HepG2 (cell line): Measurements from ENCODE around the gene ZBTB21. TPM values are rescaled to one million over a fixed set of nuclear protein-coding genes. Genes with fewer than 3 reads are reported as not detected.

Experiments used
- BRCA1 ChIP-seq: sonication (generic); formaldehyde crosslinking; IDR thresholded peaks from 2 replicates; pipeline ENCODE4 v1.4.0; 2020; ENCODE audit warnings: missing genetic modification reagents
- CBX5 ChIP-seq: sonication (generic); formaldehyde crosslinking; IDR thresholded peaks from 2 replicates; pipeline ENCODE4 v1.4.0; 2020; ENCODE audit warnings: missing genetic modification reagents, borderline replicate concordance
- CHD2 ChIP-seq: IDR thresholded peaks from 2 replicates; pipeline ENCODE4 v1.6.1; 2011; ENCODE audit warnings: low read depth, low read length, improper control_type of control experiment
- FOXJ3 ChIP-seq: sonication (generic); formaldehyde crosslinking; IDR thresholded peaks from 2 replicates; pipeline ENCODE4 v1.4.0; 2020; ENCODE audit warnings: missing genetic modification reagents, mild to moderate bottlenecking, borderline replicate concordance
- GABPB1 ChIP-seq: IDR thresholded peaks from 2 replicates; pipeline ENCODE4 v1.6.1; 2016; ENCODE audit warnings: mild to moderate bottlenecking, missing genetic modification reagents, moderate library complexity, missing compliant biosample characterization
- HDAC6 ChIP-seq: fragments of 200-600 bp; sonication (generic); IDR thresholded peaks from 2 replicates; pipeline ENCODE4 v1.7.0; 2017; ENCODE audit warnings: mild to moderate bottlenecking, antibody characterized with exemption, low read length, low read depth
- KLF16 ChIP-seq, 2 experiments: sonication (generic) in 1 of 2; formaldehyde crosslinking in 1 of 2; IDR thresholded peaks; 2 replicates each; pipeline versions ENCODE4 v1.6.1 to v1.8.0; 2016 to 2023; ENCODE audit warnings: missing genetic modification reagents in 2 of 2, missing compliant biosample characterization in 1 of 2
- KMT2A ChIP-seq: sonication (generic); formaldehyde crosslinking; IDR thresholded peaks from 2 replicates; pipeline ENCODE4 v1.4.0; 2020; ENCODE audit warnings: missing genetic modification reagents
- NKX3-1 ChIP-seq: sonication (generic); formaldehyde crosslinking; IDR thresholded peaks from 2 replicates; pipeline ENCODE4 v1.5.0; 2020; ENCODE audit warnings: missing genetic modification reagents
- NONO ChIP-seq, 2 experiments: fragments of 450-650 bp in 1 of 2; sonication (generic) in 1 of 2; formaldehyde crosslinking in 1 of 2; IDR thresholded peaks in 1 of 2; conservative IDR thresholded peaks in 1 of 2; 2 replicates each; pipeline versions ENCODE4 v1.6.1 to v1.8.0; 2017 to 2022; ENCODE audit warnings: mild to moderate bottlenecking in 1 of 2, missing genetic modification reagents in 1 of 2, moderate library complexity in 1 of 2
- SP140L ChIP-seq: sonication (generic); formaldehyde crosslinking; IDR thresholded peaks from 2 replicates; pipeline ENCODE4 v1.4.0; 2020; ENCODE audit warnings: missing genetic modification reagents, borderline replicate concordance
- ZBTB1 ChIP-seq: sonication (generic); formaldehyde crosslinking; IDR thresholded peaks from 2 replicates; pipeline ENCODE4 v1.4.0; 2020; ENCODE audit warnings: missing genetic modification reagents, borderline replicate concordance
- ZFP36 ChIP-seq: fragments of 150-350 bp; IDR thresholded peaks from 2 replicates; pipeline ENCODE4 v1.6.1; 2018; ENCODE audit warnings: borderline replicate concordance, low read length, low read depth; ENCODE audit not compliant: partially characterized antibody
- ZNF615 ChIP-seq: sonication (generic); formaldehyde crosslinking; IDR thresholded peaks from 2 replicates; pipeline ENCODE4 v1.5.0; 2020; ENCODE audit warnings: mild to moderate bottlenecking, missing genetic modification reagents, borderline replicate concordance
- ZNF720 ChIP-seq: sonication (generic); formaldehyde crosslinking; IDR thresholded peaks from 2 replicates; pipeline ENCODE4 v1.4.0; 2020; ENCODE audit warnings: missing genetic modification reagents
- ZNF883 ChIP-seq: sonication (generic); formaldehyde crosslinking; IDR thresholded peaks from 2 replicates; pipeline ENCODE4 v1.5.1; 2020; ENCODE audit warnings: mild to moderate bottlenecking, missing genetic modification reagents; ENCODE audit errors: not compliant biosample characterization
- polyA plus RNA-seq, 8 experiments: library from polyadenylated mRNA; depleted of rRNA in 3 of 8; stranded (reverse) in 7 of 8; unstranded in 1 of 8; fragments of >200 nt; fragmentation: Illumina TruSeq in 4 of 8; extraction: Trizol in 4 of 8; gene quantifications; 2 replicates each; pipeline versions ENCODE4 v1.2.1 to v1.2.3, GENCODE V29; 2011 to 2016; ENCODE audit warnings: low read depth in 4 of 8, missing spikeins in 1 of 8, mixed read lengths in 1 of 8; ENCODE audit not compliant: insufficient read depth in 1 of 8
- total RNA-seq, 5 experiments: library from RNA; depleted of rRNA; stranded (reverse); fragments of >200 nt; fragmentation: Illumina TruSeq; extraction: Trizol; gene quantifications; 2 replicates each; pipeline ENCODE4 v1.2.3, GENCODE V29; 2016; ENCODE audit warnings: low read depth in 1 of 5
- TF ChIP-seq, protein P1 (sequence below): sonication (generic); formaldehyde crosslinking; IDR thresholded peaks from 2 replicates; pipeline ENCODE4 v1.4.0; 2020; ENCODE audit warnings: missing genetic modification reagents, borderline replicate concordance
- TF ChIP-seq, protein P2 (sequence below): sonication (generic); formaldehyde crosslinking; IDR thresholded peaks from 2 replicates; pipeline ENCODE4 v1.4.0; 2020; ENCODE audit warnings: missing genetic modification reagents
- TF ChIP-seq, protein P3 (sequence below): sonication (generic); formaldehyde crosslinking; IDR thresholded peaks from 2 replicates; pipeline ENCODE4 v1.9.0; 2022; ENCODE audit warnings: low read depth, missing genetic modification reagents
- TF ChIP-seq, protein P4 (sequence below): sonication (generic); formaldehyde crosslinking; IDR thresholded peaks from 2 replicates; pipeline ENCODE4 v1.5.0; 2020; ENCODE audit warnings: missing genetic modification reagents, mild to moderate bottlenecking, borderline replicate concordance

The ZBTB21 gene
- total and polyA plus RNA-seq, 2 of the 13 experiments (the other 11 are each of a cell fraction or from before 2014, with no cell fraction given) = 4.5 to 6.1 TPM

DNA sequence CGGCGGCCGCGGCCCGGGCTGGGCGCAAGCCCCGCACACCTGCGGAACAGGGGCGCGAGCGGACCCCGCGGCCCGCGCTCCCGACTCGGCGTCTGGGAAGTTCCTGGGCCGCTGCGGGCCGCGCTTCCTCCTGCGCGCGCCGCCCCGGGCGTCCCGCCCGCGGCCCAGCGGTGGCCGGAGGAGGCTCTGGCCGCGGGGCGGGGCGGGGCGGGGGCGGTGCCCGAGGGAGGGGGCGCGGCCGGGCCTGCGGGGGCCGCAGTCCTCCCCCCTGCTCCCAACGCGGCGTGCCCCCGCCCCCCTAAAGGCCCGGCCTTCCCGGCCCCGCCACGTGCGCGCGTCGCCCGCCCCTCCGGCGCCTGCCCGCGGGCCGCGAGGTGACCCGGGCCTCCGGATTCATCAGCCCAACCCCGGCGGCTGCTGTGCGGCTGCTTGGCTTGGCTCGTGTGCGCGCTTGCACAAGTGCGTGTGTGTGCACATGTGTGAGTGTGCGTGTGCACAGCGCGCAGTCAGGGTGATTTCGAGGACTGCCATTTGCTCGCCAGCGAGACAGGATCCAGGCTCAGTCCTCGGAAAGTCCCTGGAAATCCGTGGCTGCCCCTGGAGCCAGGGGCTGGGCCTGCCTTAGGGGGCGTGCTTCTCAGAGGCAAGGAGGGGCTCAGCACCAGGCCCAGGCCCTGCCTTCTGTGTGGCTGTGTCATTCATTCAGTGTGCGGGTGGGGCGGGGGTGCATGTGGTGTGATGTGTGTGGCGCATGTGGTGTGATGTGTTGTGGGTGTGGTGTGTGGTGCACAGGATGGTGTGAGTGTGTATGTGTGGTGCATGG is 56.1 kb downstream of the ZBTB21 start, which contains the start of gene C2CD2 (continued):
- TF ChIP-seq NKX3-1 (CRISPR knock-in tag) (no peak), GABPB1 (CRISPR knock-in tag) (peak; percentile 21; the same call in 1 of the 2 replicates), ZNF883 (CRISPR knock-in tag) (peak; percentile 59), SP140L (CRISPR knock-in tag) (no peak), NONO (IDR thresholded peaks at IDR 0.05) (no peak), NONO (CRISPR knock-in tag; conservative IDR thresholded peaks at IDR 0.05) (peak; percentile 26; the same call in 1 of the 2 replicates), CHD2 (no peak), KLF16 (CRISPR knock-in tag; IDR thresholded peaks at IDR 0.05) (no peak), BRCA1 (CRISPR knock-in tag) (no peak), ZFP36 (no peak), CBX5 (CRISPR knock-in tag) (no peak), ZBTB1 (CRISPR knock-in tag) (no peak), ZNF720 (no peak), KMT2A (CRISPR knock-in tag) (no peak), ZNF615 (CRISPR knock-in tag) (no peak), FOXJ3 (CRISPR knock-in tag) (no peak), HDAC6 (no peak)
- TF ChIP-seq, protein P1, sequence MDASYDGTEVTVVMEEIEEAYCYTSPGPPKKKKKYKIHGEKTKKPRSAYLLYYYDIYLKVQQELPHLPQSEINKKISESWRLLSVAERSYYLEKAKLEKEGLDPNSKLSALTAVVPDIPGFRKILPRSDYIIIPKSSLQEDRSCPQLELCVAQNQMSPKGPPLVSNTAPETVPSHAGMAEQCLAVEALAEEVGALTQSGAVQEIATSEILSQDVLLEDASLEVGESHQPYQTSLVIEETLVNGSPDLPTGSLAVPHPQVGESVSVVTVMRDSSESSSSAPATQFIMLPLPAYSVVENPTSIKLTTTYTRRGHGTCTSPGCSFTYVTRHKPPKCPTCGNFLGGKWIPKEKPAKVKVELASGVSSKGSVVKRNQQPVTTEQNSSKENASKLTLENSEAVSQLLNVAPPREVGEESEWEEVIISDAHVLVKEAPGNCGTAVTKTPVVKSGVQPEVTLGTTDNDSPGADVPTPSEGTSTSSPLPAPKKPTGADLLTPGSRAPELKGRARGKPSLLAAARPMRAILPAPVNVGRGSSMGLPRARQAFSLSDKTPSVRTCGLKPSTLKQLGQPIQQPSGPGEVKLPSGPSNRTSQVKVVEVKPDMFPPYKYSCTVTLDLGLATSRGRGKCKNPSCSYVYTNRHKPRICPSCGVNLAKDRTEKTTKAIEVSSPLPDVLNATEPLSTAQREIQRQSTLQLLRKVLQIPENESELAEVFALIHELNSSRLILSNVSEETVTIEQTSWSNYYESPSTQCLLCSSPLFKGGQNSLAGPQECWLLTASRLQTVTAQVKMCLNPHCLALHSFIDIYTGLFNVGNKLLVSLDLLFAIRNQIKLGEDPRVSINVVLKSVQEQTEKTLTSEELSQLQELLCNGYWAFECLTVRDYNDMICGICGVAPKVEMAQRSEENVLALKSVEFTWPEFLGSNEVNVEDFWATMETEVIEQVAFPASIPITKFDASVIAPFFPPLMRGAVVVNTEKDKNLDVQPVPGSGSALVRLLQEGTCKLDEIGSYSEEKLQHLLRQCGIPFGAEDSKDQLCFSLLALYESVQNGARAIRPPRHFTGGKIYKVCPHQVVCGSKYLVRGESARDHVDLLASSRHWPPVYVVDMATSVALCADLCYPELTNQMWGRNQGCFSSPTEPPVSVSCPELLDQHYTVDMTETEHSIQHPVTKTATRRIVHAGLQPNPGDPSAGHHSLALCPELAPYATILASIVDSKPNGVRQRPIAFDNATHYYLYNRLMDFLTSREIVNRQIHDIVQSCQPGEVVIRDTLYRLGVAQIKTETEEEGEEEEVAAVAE (CRISPR knock-in tag) = no peak
- TF ChIP-seq, protein P2, sequence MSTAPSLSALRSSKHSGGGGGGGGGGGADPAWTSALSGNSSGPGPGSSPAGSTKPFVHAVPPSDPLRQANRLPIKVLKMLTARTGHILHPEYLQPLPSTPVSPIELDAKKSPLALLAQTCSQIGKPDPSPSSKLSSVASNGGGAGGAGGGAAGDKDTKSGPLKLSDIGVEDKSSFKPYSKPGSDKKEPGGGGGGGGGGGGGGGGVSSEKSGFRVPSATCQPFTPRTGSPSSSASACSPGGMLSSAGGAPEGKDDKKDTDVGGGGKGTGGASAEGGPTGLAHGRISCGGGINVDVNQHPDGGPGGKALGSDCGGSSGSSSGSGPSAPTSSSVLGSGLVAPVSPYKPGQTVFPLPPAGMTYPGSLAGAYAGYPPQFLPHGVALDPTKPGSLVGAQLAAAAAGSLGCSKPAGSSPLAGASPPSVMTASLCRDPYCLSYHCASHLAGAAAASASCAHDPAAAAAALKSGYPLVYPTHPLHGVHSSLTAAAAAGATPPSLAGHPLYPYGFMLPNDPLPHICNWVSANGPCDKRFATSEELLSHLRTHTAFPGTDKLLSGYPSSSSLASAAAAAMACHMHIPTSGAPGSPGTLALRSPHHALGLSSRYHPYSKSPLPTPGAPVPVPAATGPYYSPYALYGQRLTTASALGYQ (CRISPR knock-in tag) = no peak
- TF ChIP-seq, protein P3, sequence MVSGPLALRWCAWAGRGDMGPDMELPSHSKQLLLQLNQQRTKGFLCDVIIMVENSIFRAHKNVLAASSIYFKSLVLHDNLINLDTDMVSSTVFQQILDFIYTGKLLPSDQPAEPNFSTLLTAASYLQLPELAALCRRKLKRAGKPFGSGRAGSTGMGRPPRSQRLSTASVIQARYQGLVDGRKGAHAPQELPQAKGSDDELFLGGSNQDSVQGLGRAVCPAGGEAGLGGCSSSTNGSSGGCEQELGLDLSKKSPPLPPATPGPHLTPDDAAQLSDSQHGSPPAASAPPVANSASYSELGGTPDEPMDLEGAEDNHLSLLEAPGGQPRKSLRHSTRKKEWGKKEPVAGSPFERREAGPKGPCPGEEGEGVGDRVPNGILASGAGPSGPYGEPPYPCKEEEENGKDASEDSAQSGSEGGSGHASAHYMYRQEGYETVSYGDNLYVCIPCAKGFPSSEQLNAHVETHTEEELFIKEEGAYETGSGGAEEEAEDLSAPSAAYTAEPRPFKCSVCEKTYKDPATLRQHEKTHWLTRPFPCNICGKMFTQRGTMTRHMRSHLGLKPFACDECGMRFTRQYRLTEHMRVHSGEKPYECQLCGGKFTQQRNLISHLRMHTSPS (CRISPR knock-in tag) = no peak; the same call in 1 of the 2 replicates
- TF ChIP-seq, protein P4, sequence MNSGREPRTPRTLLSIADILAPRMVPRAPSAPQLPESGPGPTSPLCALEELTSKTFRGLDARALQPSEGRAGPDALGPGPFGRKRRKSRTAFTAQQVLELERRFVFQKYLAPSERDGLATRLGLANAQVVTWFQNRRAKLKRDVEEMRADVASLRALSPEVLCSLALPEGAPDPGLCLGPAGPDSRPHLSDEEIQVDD = no peak
